ENCODE results near the gene DCDC2.

Gene DCDC2

DNA sequence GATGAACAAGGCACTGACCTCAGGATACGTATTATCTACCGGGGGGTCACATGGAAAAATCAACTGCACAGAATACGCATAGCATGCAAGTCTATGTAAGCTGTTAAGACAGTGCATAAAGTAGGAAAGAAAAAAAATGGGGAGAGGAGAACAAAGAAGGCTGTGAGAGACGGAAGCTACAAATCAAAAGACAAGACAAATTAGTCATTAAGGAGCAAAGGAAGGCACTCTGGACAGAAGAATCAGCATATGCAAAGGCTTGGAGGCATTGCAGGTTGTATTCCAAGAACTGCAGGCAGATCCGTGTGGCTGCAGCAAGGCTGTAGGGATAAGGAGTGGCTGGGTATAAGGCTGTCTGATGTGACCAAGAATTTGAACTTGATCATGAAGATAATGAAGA lies 142.9 kb downstream of the DCDC2 start:
- TF ChIP-seq, protein P1, sequence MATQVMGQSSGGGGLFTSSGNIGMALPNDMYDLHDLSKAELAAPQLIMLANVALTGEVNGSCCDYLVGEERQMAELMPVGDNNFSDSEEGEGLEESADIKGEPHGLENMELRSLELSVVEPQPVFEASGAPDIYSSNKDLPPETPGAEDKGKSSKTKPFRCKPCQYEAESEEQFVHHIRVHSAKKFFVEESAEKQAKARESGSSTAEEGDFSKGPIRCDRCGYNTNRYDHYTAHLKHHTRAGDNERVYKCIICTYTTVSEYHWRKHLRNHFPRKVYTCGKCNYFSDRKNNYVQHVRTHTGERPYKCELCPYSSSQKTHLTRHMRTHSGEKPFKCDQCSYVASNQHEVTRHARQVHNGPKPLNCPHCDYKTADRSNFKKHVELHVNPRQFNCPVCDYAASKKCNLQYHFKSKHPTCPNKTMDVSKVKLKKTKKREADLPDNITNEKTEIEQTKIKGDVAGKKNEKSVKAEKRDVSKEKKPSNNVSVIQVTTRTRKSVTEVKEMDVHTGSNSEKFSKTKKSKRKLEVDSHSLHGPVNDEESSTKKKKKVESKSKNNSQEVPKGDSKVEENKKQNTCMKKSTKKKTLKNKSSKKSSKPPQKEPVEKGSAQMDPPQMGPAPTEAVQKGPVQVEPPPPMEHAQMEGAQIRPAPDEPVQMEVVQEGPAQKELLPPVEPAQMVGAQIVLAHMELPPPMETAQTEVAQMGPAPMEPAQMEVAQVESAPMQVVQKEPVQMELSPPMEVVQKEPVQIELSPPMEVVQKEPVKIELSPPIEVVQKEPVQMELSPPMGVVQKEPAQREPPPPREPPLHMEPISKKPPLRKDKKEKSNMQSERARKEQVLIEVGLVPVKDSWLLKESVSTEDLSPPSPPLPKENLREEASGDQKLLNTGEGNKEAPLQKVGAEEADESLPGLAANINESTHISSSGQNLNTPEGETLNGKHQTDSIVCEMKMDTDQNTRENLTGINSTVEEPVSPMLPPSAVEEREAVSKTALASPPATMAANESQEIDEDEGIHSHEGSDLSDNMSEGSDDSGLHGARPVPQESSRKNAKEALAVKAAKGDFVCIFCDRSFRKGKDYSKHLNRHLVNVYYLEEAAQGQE (IDR thresholded peaks at IDR 0.05; ENCODE audit: insufficient read depth in 1 of 2, low read depth in 2 of 2, low read length in 2 of 2) = no peak
- TF ChIP-seq TAF1 (IDR thresholded peaks at IDR 0.05; ENCODE audit: borderline replicate concordance, insufficient read depth, low read length) (no peak), POLR2AphosphoS5 (IDR thresholded peaks at IDR 0.05; ENCODE audit: low read depth, low read length) (no peak)

DNA sequence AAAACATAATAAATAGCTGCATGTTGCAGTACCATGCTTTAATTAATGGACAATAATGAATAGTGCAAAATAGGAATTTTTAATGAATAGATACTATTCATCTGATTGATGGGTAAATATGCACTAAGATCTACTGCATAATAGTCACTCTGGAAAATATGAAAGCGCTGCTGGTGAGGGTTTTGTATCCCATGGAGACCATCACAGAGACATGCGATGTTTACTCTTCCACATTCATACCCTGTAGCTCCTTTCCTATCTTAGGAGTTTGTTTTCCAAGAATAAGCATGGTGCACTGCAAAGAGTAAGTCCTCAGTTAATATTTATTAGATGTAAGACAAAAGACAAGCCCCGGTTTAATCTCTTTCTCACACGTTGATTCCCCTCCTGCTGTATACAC lies 150.4 kb downstream of the DCDC2 start:
- TF ChIP-seq TAF1 (IDR thresholded peaks at IDR 0.05; ENCODE audit: borderline replicate concordance, insufficient read depth, low read length) (no peak), FOXP2 (optimal IDR thresholded peaks at IDR 0.05; ENCODE audit: borderline replicate concordance, extremely low read depth, extremely low read length, insufficient read depth) (no peak)
- TF ChIP-seq, protein P1 (IDR thresholded peaks at IDR 0.05; ENCODE audit: insufficient read depth in 1 of 2, low read depth in 2 of 2, low read length in 2 of 2) = no peak

DNA sequence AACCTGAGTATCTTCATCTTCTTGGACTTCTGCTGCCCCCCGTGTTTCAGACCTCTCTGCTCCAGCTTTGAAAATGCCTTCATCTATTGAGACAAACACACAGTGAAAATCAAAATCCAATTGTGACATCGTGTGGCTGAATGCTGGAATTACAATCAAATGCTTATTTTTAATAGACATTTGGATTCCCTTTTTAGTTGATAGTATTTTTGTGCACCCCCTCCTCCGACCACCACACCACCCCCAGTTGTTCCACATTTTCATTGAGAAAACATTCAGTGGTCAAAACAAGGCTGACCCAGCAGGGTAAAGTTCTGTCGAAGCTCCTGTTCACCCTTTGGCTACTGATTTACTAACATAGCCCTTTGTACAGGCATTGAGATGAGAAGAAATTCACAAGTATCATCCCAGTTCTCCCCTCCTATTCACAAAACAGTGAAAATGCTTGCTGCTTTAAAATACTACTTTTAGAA lies 152.8 kb downstream of the DCDC2 start:
- TF ChIP-seq TAF1 (IDR thresholded peaks at IDR 0.05; ENCODE audit: borderline replicate concordance, insufficient read depth, low read length) (no peak), SIN3A (IDR thresholded peaks at IDR 0.05; ENCODE audit: borderline replicate concordance, insufficient read depth, low read length) (no peak), FOXP2 (optimal IDR thresholded peaks at IDR 0.05; ENCODE audit: borderline replicate concordance, extremely low read depth, extremely low read length, insufficient read depth) (no peak), POLR2AphosphoS5 (IDR thresholded peaks at IDR 0.05; ENCODE audit: low read depth, low read length) (no peak)
- TF ChIP-seq, protein P1 (IDR thresholded peaks at IDR 0.05; ENCODE audit: insufficient read depth in 1 of 2, low read depth in 2 of 2, low read length in 2 of 2) = no peak

DNA sequence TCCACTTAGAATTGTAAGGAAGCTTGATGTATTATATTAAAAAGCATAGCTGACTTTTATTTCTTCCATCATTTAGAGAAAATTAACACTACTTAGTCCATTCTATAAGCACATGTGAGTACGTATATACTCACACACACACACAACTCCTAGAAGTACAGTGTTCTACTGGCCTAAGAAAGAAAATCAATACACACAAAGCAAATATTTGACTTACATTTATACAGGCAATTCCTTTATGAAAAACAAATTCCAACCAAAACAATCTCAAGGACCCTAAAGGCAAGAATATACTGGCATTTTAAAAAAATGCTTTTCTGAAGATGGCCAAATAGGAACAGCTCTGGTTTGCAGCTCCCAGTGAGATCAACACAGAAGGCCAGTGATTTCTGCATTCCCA lies 160.0 kb downstream of the DCDC2 start:
- TF ChIP-seq POLR2AphosphoS5 (IDR thresholded peaks at IDR 0.05; ENCODE audit: low read depth, low read length) (no peak), FOXP2 (optimal IDR thresholded peaks at IDR 0.05; ENCODE audit: borderline replicate concordance, extremely low read depth, extremely low read length, insufficient read depth) (no peak), TAF1 (IDR thresholded peaks at IDR 0.05; ENCODE audit: borderline replicate concordance, insufficient read depth, low read length) (no peak), SIN3A (IDR thresholded peaks at IDR 0.05; ENCODE audit: borderline replicate concordance, insufficient read depth, low read length) (no peak)
- TF ChIP-seq, protein P1 (IDR thresholded peaks at IDR 0.05; ENCODE audit: insufficient read depth in 1 of 2, low read depth in 2 of 2, low read length in 2 of 2) = no peak

DNA sequence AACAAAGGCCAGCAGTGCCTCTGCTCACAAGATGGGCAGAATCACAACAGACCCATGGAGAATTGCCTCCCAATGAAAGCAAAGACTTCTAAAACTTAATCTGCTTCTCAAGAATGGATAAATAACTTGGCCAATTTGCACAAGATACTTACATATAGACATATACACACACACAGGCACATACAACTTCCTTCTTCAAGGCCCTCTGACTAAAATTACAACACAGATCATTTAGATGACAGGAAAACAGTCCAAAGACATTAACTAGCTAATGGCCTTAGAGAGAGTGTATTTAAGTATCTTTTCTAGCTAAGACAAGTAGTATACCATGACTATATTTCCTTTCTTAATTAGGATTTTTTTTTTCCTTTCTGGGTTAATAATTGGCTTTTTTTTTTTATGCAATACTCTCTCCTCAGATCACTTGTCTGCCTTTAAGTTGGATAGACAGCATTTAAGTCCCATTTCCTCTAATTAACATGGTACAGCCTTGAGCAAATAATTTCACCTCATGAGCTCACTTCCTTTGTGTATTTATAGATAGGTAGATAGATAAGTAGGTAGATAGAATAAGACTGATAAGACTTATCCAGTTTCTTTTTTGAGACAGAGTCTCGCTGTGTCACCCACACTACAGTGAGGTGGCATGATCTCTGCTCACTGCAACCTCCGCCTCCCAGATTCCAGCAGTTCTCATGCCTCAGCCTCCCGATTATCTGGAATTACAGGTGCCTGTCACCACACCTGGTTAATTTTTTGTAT lies 161.8 kb downstream of the DCDC2 start:
- TF ChIP-seq POLR2AphosphoS5 (IDR thresholded peaks at IDR 0.05; ENCODE audit: low read depth, low read length) (no peak), FOXP2 (optimal IDR thresholded peaks at IDR 0.05; ENCODE audit: borderline replicate concordance, extremely low read depth, extremely low read length, insufficient read depth) (no peak), TAF1 (IDR thresholded peaks at IDR 0.05; ENCODE audit: borderline replicate concordance, insufficient read depth, low read length) (no peak), SIN3A (IDR thresholded peaks at IDR 0.05; ENCODE audit: borderline replicate concordance, insufficient read depth, low read length) (no peak)
- TF ChIP-seq, protein P1 (IDR thresholded peaks at IDR 0.05; ENCODE audit: insufficient read depth in 1 of 2, low read depth in 2 of 2, low read length in 2 of 2) = no peak

Measured in PFSK-1 (cell line).